Liver (tissue), 3 donors: ENCODE measurements around the gene SHOX.
"Not testable (repeated sequence)": the region's sequence is repeated elsewhere in the genome, so short reads cannot be mapped to it uniquely, and the experiment has no call there.

Experiments
- EGR1 ChIP-seq, 2 donors: IDR thresholded peaks; 2 replicates each; pipeline ENCODE4 v1.6.1; 2016 to 2018; ENCODE audit warnings: antibody characterized with exemption in 2 of 2, low read depth in 2 of 2
- GABPA ChIP-seq, 2 donors: IDR thresholded peaks in 1 of 2; conservative IDR thresholded peaks in 1 of 2; 2 replicates each; pipeline ENCODE4 v1.6.1; 2016; ENCODE audit warnings: antibody characterized with exemption in 2 of 2, mild to moderate bottlenecking in 1 of 2, moderate library complexity in 1 of 2
- JUND ChIP-seq, 2 donors: IDR thresholded peaks; 2 replicates each; pipeline ENCODE4 v1.6.1; 2016; ENCODE audit warnings: antibody characterized with exemption in 2 of 2
- SP1 ChIP-seq: IDR thresholded peaks from 2 replicates; pipeline ENCODE4 v1.6.1; 2018; ENCODE audit warnings: antibody characterized with exemption, mild to moderate bottlenecking
- TAF1 ChIP-seq: conservative IDR thresholded peaks from 2 replicates; pipeline ENCODE4 v1.6.1; 2016; ENCODE audit warnings: antibody characterized with exemption, mild to moderate bottlenecking
- TF ChIP-seq, protein P1 (sequence below): fragments of 150-350 bp; IDR thresholded peaks from 2 replicates; pipeline ENCODE4 v1.5.1; 2017; ENCODE audit warnings: improper control_type of control experiment, low read depth, low read length; ENCODE audit not compliant: missing input control
- TF ChIP-seq, protein P2 (sequence below): IDR thresholded peaks from 2 replicates; pipeline ENCODE4 v1.6.1; 2016; ENCODE audit warnings: antibody characterized with exemption
- TF ChIP-seq, protein P3 (sequence below): IDR thresholded peaks from 2 replicates; pipeline ENCODE4 v1.6.1; 2016; ENCODE audit warnings: antibody characterized with exemption
- donor health status: healthy.
- donor health status: healthy.

DNA sequence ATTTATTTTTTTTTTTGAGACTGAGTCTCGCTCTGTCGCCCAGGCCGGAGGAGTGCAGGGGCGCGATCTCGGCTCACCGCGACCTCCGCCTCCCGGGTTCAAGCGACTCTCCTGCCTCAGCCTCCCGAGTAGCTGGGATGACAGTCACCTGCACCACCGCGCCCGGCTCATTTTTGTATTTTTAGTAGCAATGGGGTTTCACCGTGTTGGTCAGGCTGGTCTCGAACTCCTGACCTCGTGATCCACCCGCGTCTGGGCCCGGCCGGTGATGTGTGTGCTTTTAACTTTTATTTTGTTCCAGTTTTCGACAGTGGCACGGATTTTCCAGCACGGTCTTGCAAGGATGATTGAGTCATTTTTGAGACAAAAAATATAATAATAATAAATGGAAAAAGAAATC, 21.3 kb downstream of the SHOX start:
- TF ChIP-seq, protein P1, sequence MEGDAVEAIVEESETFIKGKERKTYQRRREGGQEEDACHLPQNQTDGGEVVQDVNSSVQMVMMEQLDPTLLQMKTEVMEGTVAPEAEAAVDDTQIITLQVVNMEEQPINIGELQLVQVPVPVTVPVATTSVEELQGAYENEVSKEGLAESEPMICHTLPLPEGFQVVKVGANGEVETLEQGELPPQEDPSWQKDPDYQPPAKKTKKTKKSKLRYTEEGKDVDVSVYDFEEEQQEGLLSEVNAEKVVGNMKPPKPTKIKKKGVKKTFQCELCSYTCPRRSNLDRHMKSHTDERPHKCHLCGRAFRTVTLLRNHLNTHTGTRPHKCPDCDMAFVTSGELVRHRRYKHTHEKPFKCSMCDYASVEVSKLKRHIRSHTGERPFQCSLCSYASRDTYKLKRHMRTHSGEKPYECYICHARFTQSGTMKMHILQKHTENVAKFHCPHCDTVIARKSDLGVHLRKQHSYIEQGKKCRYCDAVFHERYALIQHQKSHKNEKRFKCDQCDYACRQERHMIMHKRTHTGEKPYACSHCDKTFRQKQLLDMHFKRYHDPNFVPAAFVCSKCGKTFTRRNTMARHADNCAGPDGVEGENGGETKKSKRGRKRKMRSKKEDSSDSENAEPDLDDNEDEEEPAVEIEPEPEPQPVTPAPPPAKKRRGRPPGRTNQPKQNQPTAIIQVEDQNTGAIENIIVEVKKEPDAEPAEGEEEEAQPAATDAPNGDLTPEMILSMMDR: not testable (repeated sequence)
- not testable (repeated sequence) for TF ChIP-seq GABPA (IDR thresholded peaks at IDR 0.05 in 1 of 2, conservative IDR thresholded peaks at IDR 0.05 in 1 of 2); JUND (IDR thresholded peaks at IDR 0.05); SP1; EGR1 (IDR thresholded peaks at IDR 0.05; ENCODE audit: low read depth in 2 of 2); TAF1
- TF ChIP-seq, protein P2, sequence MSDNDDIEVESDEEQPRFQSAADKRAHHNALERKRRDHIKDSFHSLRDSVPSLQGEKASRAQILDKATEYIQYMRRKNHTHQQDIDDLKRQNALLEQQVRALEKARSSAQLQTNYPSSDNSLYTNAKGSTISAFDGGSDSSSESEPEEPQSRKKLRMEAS: not testable (repeated sequence)
- TF ChIP-seq, protein P3, sequence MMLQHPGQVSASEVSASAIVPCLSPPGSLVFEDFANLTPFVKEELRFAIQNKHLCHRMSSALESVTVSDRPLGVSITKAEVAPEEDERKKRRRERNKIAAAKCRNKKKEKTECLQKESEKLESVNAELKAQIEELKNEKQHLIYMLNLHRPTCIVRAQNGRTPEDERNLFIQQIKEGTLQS: not testable (repeated sequence)
